HG02938 (cell line): ENCODE data around the gene SHLD2.
"Not testable (repeated sequence)": the region's sequence is repeated elsewhere in the genome, so short reads cannot be mapped to it uniquely, and the experiment has no call there.

ENCODE experiments used
- ATAC-seq: cut with Tn5 transposase; IDR thresholded peaks from one replicate; pipeline ENCODE4 v1.9.1; 2021; ENCODE audit warnings: mild to moderate bottlenecking, moderate library complexity; ENCODE audit not compliant: unreplicated experiment

The SHLD2 gene

GRCh38 chr10:87210309-87210708 lies 115.3 kb downstream of the SHLD2 start:
- ATAC-seq, result not testable (repeated sequence)

GRCh38 chr10:87211848-87212247 lies 116.8 kb downstream of the SHLD2 start:
- ATAC-seq, result not testable (repeated sequence)

- not testable (repeated sequence) for ATAC-seq
These were observed 118.3 kb downstream of the SHLD2 start for GRCh38 chr10:87213150-87213765.

- not testable (repeated sequence) for ATAC-seq
These were observed 118.8 kb downstream of the SHLD2 start for GRCh38 chr10:87213806-87214205.

- not testable (repeated sequence) for ATAC-seq
These were observed 121.1 kb downstream of the SHLD2 start for GRCh38 chr10:87216120-87216519.

GRCh38 chr10:87219370-87219769 lies 124.4 kb downstream of the SHLD2 start:
- not testable (repeated sequence) for ATAC-seq

GRCh38 chr10:87222789-87223188 lies 127.8 kb downstream of the SHLD2 start:
- ATAC-seq, result not testable (repeated sequence)

GRCh38 chr10:87225148-87225547 lies 130.1 kb downstream of the SHLD2 start, which contains the start of gene NUTM2A:
Gene NUTM2A, plus strand, starts transcription at chr10:87225448. Its CDS starts 383 bp downstream, at chr10:87225831.
- not testable (repeated sequence) for ATAC-seq

GRCh38 chr10:87228247-87228646 lies 133.2 kb downstream of the SHLD2 start:
- ATAC-seq, result not testable (repeated sequence)

GRCh38 chr10:87229211-87229610 lies 134.2 kb downstream of the SHLD2 start:
- not testable (repeated sequence) for ATAC-seq

- ATAC-seq, result not testable (repeated sequence)
These were observed 139.8 kb downstream of the SHLD2 start for GRCh38 chr10:87234854-87235253.

GRCh38 chr10:87237244-87237643 lies 142.2 kb downstream of the SHLD2 start:
- not testable (repeated sequence) for ATAC-seq

- not testable (repeated sequence) for ATAC-seq
These were observed 144.4 kb downstream of the SHLD2 start for GRCh38 chr10:87239346-87239808.
